ENCODE measurements around the gene RNH1. TPM values are rescaled to one million over a fixed set of nuclear protein-coding genes. Genes with fewer than 3 reads are reported as not detected.

Gene RNH1
- total and polyA plus RNA-seq, 2 of the 8 experiments (the other 6 are each of a cell fraction or from before 2014, with no cell fraction given) = 48.7 to 49.8 TPM

GRCh38 chr11:455566-456147 lies 51.4 kb downstream of the RNH1 start:
- 0 out of 2 replicates have a peak overlapping the region, but pooled peaks have one; percentile 61 for H2BK20ac ChIP-seq (ENCODE audit: low read length)
- H3K56ac ChIP-seq (replicated peaks; ENCODE audit: insufficient read length, low read depth, low read length) = no peak overlapping the region
- peak overlapping the region; percentile 52; the same call in 1 of the 2 replicates for H2BK5ac ChIP-seq (ENCODE audit: low read depth, low read length)
- no peak for DNase-seq (ENCODE audit: low read depth in 1 of 2, low spot score in 2 of 2)
- H4K5ac ChIP-seq (ENCODE audit: insufficient read length, low read depth, low read length) = no peak overlapping the region
- H3K23me2 ChIP-seq (ENCODE audit: low read depth, low read length) = no peaks in the 10 kb centered on the region
- FAIRE-seq = no peak
- WGBS, 2 experiments (ENCODE audit: extremely low coverage in 1 of 2, insufficient coverage in 1 of 2, insufficient read length in 1 of 2, insufficient replicate concordance in 2 of 2, low coverage in 1 of 2, low lambda C conversion rate in 2 of 2, missing lambda C conversion rate in 1 of 2) = 86% methylated on average over 18 of the region's 23 CpGs; no CpG with 5 or more reads in 1 of the 2 experiments
- no peak overlapping the region for H3K23ac ChIP-seq (ENCODE audit: insufficient read length)
- no peak overlapping the region for H3K27ac ChIP-seq (ENCODE audit: low read depth, low read length)
- no peak overlapping the region for H2BK12ac ChIP-seq (ENCODE audit: low read depth, low read length)
- no peaks in the 10 kb centered on the region for H3K9me3 ChIP-seq (ENCODE audit: insufficient read depth in 2 of 2, low read depth in 1 of 2, low read length in 1 of 2)
- H2AK5ac ChIP-seq (ENCODE audit: low read depth, low read length) = peak overlapping the region; percentile 68; the same call in 1 of the 2 replicates
- peak overlapping the region; percentile 24; the same call in 1 of the 2 replicates for H2BK15ac ChIP-seq (ENCODE audit: low read length)
- no peaks in the 10 kb centered on the region for H3K27me3 ChIP-seq (replicated peaks in 1 of 4; ENCODE audit: control insufficient read depth in 3 of 4, extremely low read depth in 1 of 4, insufficient read depth in 3 of 4, low read length in 3 of 4)
- H2BK120ac ChIP-seq (replicated peaks; ENCODE audit: low read depth, low read length) = no peak overlapping the region
- TF ChIP-seq HDAC2 (IDR thresholded peaks at IDR 0.05; ENCODE audit: borderline replicate concordance in 1 of 2, low read depth in 2 of 2, low read length in 2 of 2) = no peak
- no peak for TF ChIP-seq JUND (IDR thresholded peaks at IDR 0.05; ENCODE audit: low read length)
- no peak for TF ChIP-seq NRF1 (IDR thresholded peaks at IDR 0.05; ENCODE audit: low read depth, low read length)
- no peak for TF ChIP-seq BACH1 (IDR thresholded peaks at IDR 0.05; ENCODE audit: low read length)
- no peak for TF ChIP-seq ATF2 (IDR thresholded peaks at IDR 0.05; ENCODE audit: low read length)
- peaks cover 22 to 85% of the 10 kb centered on the region in 2 experiments for H3K79me2 ChIP-seq (ENCODE audit: control insufficient read depth in 1 of 2, insufficient read depth in 2 of 2, low read length in 2 of 2)
- peaks cover 15 to 33% of the 10 kb centered on the region in 2 experiments for H4K20me1 ChIP-seq (replicated peaks in 1 of 2; ENCODE audit: control insufficient read depth in 1 of 2, insufficient read depth in 2 of 2, low read length in 2 of 2)
- 0 out of 4 replicates have a peak overlapping the region, but pooled peaks of 1 of the 2 experiments have one; percentile 5 for H3K4me2 ChIP-seq (ENCODE audit: insufficient read depth in 1 of 2, low read depth in 2 of 2, low read length in 2 of 2)
- ChIA-PET POLR2A (ENCODE audit: partially characterized antibody) (interaction anchor here (0.6 to 1.2 kb wide), 2 partner anchors 8 to 10 kb away, joined by 3 read pairs; no protein-coding TSS in a partner anchor), CTCF (ENCODE audit: partially characterized antibody) (no interaction called here)
- H2AFZ ChIP-seq (ENCODE audit: low read length) = no peak overlapping the region
- H3K9ac ChIP-seq (replicated peaks in 1 of 4; ENCODE audit: extremely low read depth in 1 of 4, low read depth in 3 of 4, low read length in 3 of 4) = no peak overlapping the region
- no peak overlapping the region for H3K4ac ChIP-seq (replicated peaks; ENCODE audit: insufficient read length, low read depth, low read length)
- H3K14ac ChIP-seq (ENCODE audit: insufficient read length) = no peak overlapping the region
- H3K4me3 ChIP-seq (ENCODE audit: extremely low read depth in 1 of 4, insufficient read depth in 2 of 4, low read depth in 3 of 4, low read length in 4 of 4) = no peak overlapping the region
- H3K4me1 ChIP-seq (replicated peaks in 1 of 4; ENCODE audit: control insufficient read depth in 3 of 4, insufficient read depth in 4 of 4, low read length in 3 of 4) = peaks cover 3 to 24% (median 6%) of the 10 kb centered on the region in 4 experiments
- peaks cover 7 to 18% (median 8%) of the 10 kb centered on the region in 4 experiments; a peak in 5 of 8 replicates for H3K36me3 ChIP-seq (ENCODE audit: control insufficient read depth in 2 of 4, insufficient read depth in 4 of 4, low read length in 3 of 4)
- H3K18ac ChIP-seq (ENCODE audit: extremely low read depth, low read length) = peak overlapping the region; percentile 56
- peak overlapping the region; percentile 76 for H4K91ac ChIP-seq (replicated peaks; ENCODE audit: insufficient read length, low read length)
- peak overlapping the region; percentile 45; the same call in 1 of the 2 replicates for H4K8ac ChIP-seq (ENCODE audit: extremely low read depth, insufficient read depth, low read length)
- H3K79me1 ChIP-seq (ENCODE audit: low read depth, low read length) = peaks cover 24% of the 10 kb centered on the region; the same call in 1 of the 2 replicates

All from H1 (cell line).